Liver (tissue), 9 donors: ENCODE results near the gene BTG3. TPM values are rescaled to one million over a fixed set of nuclear protein-coding genes. Genes with fewer than 3 reads are reported as not detected.

Experiments
- DNase-seq: peaks from one replicate; pipeline ENCODE4 v3.0.0-alpha.2; 2017; ENCODE audit warnings: low spot score
- H3K27ac ChIP-seq, 2 donors: one replicate each; pipeline ENCODE4 v1.7.0; 2013; ENCODE audit warnings: inconsistent platforms in 2 of 2, low read length in 2 of 2, control low read depth in 1 of 2, low read depth in 1 of 2, mild to moderate bottlenecking in 1 of 2
- H3K27me3 ChIP-seq, 4 donors: one replicate each; pipeline versions ENCODE4 v1.6.1 to v1.7.0; 2013; ENCODE audit warnings: low read length in 3 of 4, inconsistent platforms in 1 of 4, mild to moderate bottlenecking in 1 of 4, moderate library complexity in 1 of 4; ENCODE audit not compliant: control insufficient read depth in 4 of 4, insufficient read depth in 4 of 4
- H3K36me3 ChIP-seq, 4 donors: one replicate each; pipeline versions ENCODE4 v1.6.1 to v1.7.0; 2013; ENCODE audit warnings: low read length in 3 of 4, mild to moderate bottlenecking in 3 of 4, low read depth in 1 of 4, moderate library complexity in 1 of 4; ENCODE audit not compliant: control insufficient read depth in 4 of 4, insufficient read depth in 3 of 4
- H3K4me1 ChIP-seq, 4 donors: one replicate each; pipeline versions ENCODE4 v1.6.1 to v1.7.0; 2013; ENCODE audit warnings: low read length in 3 of 4, mild to moderate bottlenecking in 3 of 4, moderate library complexity in 1 of 4; ENCODE audit not compliant: control insufficient read depth in 4 of 4, insufficient read depth in 4 of 4
- H3K4me3 ChIP-seq, 3 donors: one replicate each; pipeline versions ENCODE4 v1.6.1 to v1.7.0; 2013; ENCODE audit warnings: low read length in 3 of 3, control low read depth in 1 of 3, low read depth in 1 of 3, mild to moderate bottlenecking in 1 of 3
- H3K9ac ChIP-seq, 2 donors: one replicate each; pipeline ENCODE4 v1.7.0; 2013; ENCODE audit warnings: low read length in 2 of 2, mild to moderate bottlenecking in 2 of 2, moderate library complexity in 2 of 2, control low read depth in 1 of 2, low read depth in 1 of 2
- H3K9me3 ChIP-seq, 4 donors: one replicate each; pipeline versions ENCODE4 v1.6.1 to v1.7.0; 2013; ENCODE audit warnings: low read length in 3 of 4; ENCODE audit not compliant: control insufficient read depth in 4 of 4
- ATF3 ChIP-seq: IDR thresholded peaks from 2 replicates; pipeline ENCODE4 v1.6.1; 2016; ENCODE audit warnings: antibody characterized with exemption
- CTCF ChIP-seq: fragments of 150-350 bp; IDR thresholded peaks from 2 replicates; pipeline ENCODE4 v1.5.1; 2017; ENCODE audit warnings: improper control_type of control experiment, low read depth, low read length; ENCODE audit not compliant: missing input control
- EGR1 ChIP-seq, 2 donors: IDR thresholded peaks; 2 replicates each; pipeline ENCODE4 v1.6.1; 2016 to 2018; ENCODE audit warnings: antibody characterized with exemption in 2 of 2, low read depth in 2 of 2
- FOXA1 ChIP-seq: IDR thresholded peaks from 2 replicates; pipeline ENCODE4 v1.6.1; 2016; ENCODE audit warnings: antibody characterized with exemption
- FOXA2 ChIP-seq: IDR thresholded peaks from 2 replicates; pipeline ENCODE4 v1.6.1; 2016; ENCODE audit warnings: antibody characterized with exemption
- HNF4A ChIP-seq, 2 donors: conservative IDR thresholded peaks; 2 replicates each; pipeline ENCODE4 v1.6.1; 2016; ENCODE audit warnings: antibody characterized with exemption in 2 of 2, mild to moderate bottlenecking in 2 of 2
- HNF4G ChIP-seq: IDR thresholded peaks from 2 replicates; pipeline ENCODE4 v1.6.1; 2016; ENCODE audit warnings: antibody characterized with exemption
- JUND ChIP-seq, 2 donors: IDR thresholded peaks; 2 replicates each; pipeline ENCODE4 v1.6.1; 2016; ENCODE audit warnings: antibody characterized with exemption in 2 of 2
- NR2F2 ChIP-seq: IDR thresholded peaks from 2 replicates; pipeline ENCODE4 v1.6.1; 2016; ENCODE audit warnings: antibody characterized with exemption
- RAD21 ChIP-seq, 2 donors: IDR thresholded peaks; 2 replicates each; pipeline ENCODE4 v1.6.1; 2016; ENCODE audit warnings: antibody characterized with exemption in 2 of 2, mild to moderate bottlenecking in 2 of 2
- REST ChIP-seq: IDR thresholded peaks from 2 replicates; pipeline ENCODE4 v1.6.1; 2016; ENCODE audit warnings: antibody characterized with exemption, mild to moderate bottlenecking
- RXRA ChIP-seq, 2 donors: IDR thresholded peaks; 2 replicates each; pipeline ENCODE4 v1.6.1; 2017 to 2018; ENCODE audit warnings: antibody characterized with exemption in 2 of 2, mild to moderate bottlenecking in 1 of 2
- SP1 ChIP-seq: IDR thresholded peaks from 2 replicates; pipeline ENCODE4 v1.6.1; 2018; ENCODE audit warnings: antibody characterized with exemption, mild to moderate bottlenecking
- TAF1 ChIP-seq: conservative IDR thresholded peaks from 2 replicates; pipeline ENCODE4 v1.6.1; 2016; ENCODE audit warnings: antibody characterized with exemption, mild to moderate bottlenecking
- YY1 ChIP-seq: IDR thresholded peaks from 2 replicates; pipeline ENCODE4 v1.6.1; 2016; ENCODE audit warnings: antibody characterized with exemption, mild to moderate bottlenecking
- ZBTB33 ChIP-seq: IDR thresholded peaks from 2 replicates; pipeline ENCODE4 v1.6.1; 2016; ENCODE audit warnings: antibody characterized with exemption
- WGBS: extraction: QIAGEN DNeasy Blood & Tissue Kit; methylation state at CpG from one replicate; pipeline ENCODE4 v1.1.7; 2013; 5-methylcytosine and 5-hydroxymethylcytosine counted together
- polyA plus RNA-seq, 2 donors: library from polyadenylated mRNA; stranded (reverse) in 1 of 2; unstranded in 1 of 2; fragments of 200-250 nt in 1 of 2; fragments of >200 nt in 1 of 2; fragmentation: Nextera tagmentation in 1 of 2; extraction: Ambion mirVana in 1 of 2; gene quantifications; one replicate each; pipeline versions ENCODE4 v1.2.1 to v1.2.3, GENCODE V29; 2013 to 2015
- total RNA-seq, 2 donors: library from RNA; depleted of rRNA; stranded (reverse); fragments of >200 nt; gene quantifications; one replicate each; pipeline ENCODE4 v1.2.3, GENCODE V29; 2014
- TF ChIP-seq, protein P1 (sequence below): IDR thresholded peaks from 2 replicates; pipeline ENCODE4 v1.6.1; 2016; ENCODE audit warnings: antibody characterized with exemption
- donor health status: healthy.
- donor health status: healthy.
- donor health status: healthy.
- donor health status: healthy.
- donor health status: healthy.

Gene BTG3
- total and polyA plus RNA-seq, 4 donors, result 4.1 to 25.5 (median 5.5) TPM

DNA sequence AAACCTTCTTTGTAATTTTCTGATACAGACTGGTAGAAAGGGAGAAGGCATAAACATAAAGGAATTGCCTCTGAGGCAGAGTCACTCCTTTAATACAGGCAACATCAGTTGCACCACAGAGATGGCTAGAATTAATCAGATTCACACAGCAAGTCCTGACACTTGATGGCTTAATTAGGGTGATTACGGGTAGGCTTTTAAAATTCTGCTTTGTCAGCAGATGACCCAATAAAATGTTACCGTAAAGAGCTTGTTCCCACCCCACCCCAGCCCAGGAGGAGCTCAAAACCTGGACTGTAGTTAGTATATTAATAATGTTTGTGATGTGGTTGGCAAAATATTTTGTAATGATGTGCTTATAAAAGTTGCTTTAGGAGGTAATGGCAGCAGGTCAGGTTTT, 9.3 kb upstream of the BTG3 start:
- 77% methylated on average over 2 of the region's 2 CpGs for WGBS
- H3K27ac ChIP-seq, result no peak overlapping the region
- H3K9me3 ChIP-seq, result no peaks in the 10 kb centered on the region
- H3K27me3 ChIP-seq, result no peaks in the 10 kb centered on the region
- H3K36me3 ChIP-seq, result no peaks in the 10 kb centered on the region
- no peak overlapping the region for H3K4me3 ChIP-seq
- TF ChIP-seq FOXA2, result no peak
- no peak for TF ChIP-seq YY1
- no peak for TF ChIP-seq HNF4A (conservative IDR thresholded peaks at IDR 0.05)
- TF ChIP-seq RAD21 (IDR thresholded peaks at IDR 0.05), result no peak
- TF ChIP-seq ZBTB33, result no peak
- no peak for TF ChIP-seq FOXA1
- no peak for TF ChIP-seq HNF4G
- TF ChIP-seq ATF3, result no peak
- TF ChIP-seq, protein P1, sequence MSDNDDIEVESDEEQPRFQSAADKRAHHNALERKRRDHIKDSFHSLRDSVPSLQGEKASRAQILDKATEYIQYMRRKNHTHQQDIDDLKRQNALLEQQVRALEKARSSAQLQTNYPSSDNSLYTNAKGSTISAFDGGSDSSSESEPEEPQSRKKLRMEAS, result no peak
- TF ChIP-seq REST, result no peak
- TF ChIP-seq SP1, result no peak
- TF ChIP-seq CTCF, result no peak
- TF ChIP-seq NR2F2, result no peak
- TF ChIP-seq TAF1, result no peak
- TF ChIP-seq EGR1 (IDR thresholded peaks at IDR 0.05; ENCODE audit: low read depth in 2 of 2), result no peak
- no peak for TF ChIP-seq JUND (IDR thresholded peaks at IDR 0.05)
- no peaks in the 10 kb centered on the region for H3K4me1 ChIP-seq
- no peak overlapping the region for H3K9ac ChIP-seq
- DNase-seq, result no peak

- Histone ChIP-seq H3K27ac (no peak overlapping the region), H3K9ac (no peak overlapping the region), H3K27me3 (no peaks in the 10 kb centered on the region), H3K4me3 (no peak overlapping the region), H3K36me3 (no peaks in the 10 kb centered on the region), H3K4me1 (peaks cover 0 to 7% (median 0%) of the 10 kb centered on the region in 4 donors), H3K9me3 (no peaks in the 10 kb centered on the region)
- no peak for DNase-seq
- WGBS, result 100% methylated on average over 1 of the region's 1 CpG
- TF ChIP-seq ATF3 (no peak), CTCF (no peak), EGR1 (IDR thresholded peaks at IDR 0.05; ENCODE audit: low read depth in 2 of 2) (no peak), REST (no peak), FOXA1 (no peak), YY1 (no peak), HNF4G (no peak), RXRA (IDR thresholded peaks at IDR 0.05) (no peak), RAD21 (IDR thresholded peaks at IDR 0.05) (no peak), SP1 (no peak), TAF1 (no peak), HNF4A (conservative IDR thresholded peaks at IDR 0.05) (no peak)
- TF ChIP-seq, protein P1, result no peak
These were observed 4.1 kb upstream of the BTG3 start for GRCh38 chr21:17616831-17617230.
